Pancreas (tissue), 10 donors: ENCODE results near the gene RBPJ. TPM values are rescaled to one million over a fixed set of nuclear protein-coding genes. Genes with fewer than 3 reads are reported as not detected.
"Not testable (repeated sequence)": the region's sequence is repeated elsewhere in the genome, so short reads cannot be mapped to it uniquely, and the experiment has no call there.

Source experiments
- ATAC-seq, 4 donors: fragments of 200-7000 bp; cut with Tn5 transposase; one replicate each; pipeline versions ENCODE4 v1.8.0 to v1.9.1; 2020; ENCODE audit warnings: mild to moderate bottlenecking in 4 of 4, moderate library complexity in 4 of 4
- DNase-seq, 6 donors: peaks; one replicate each; pipeline ENCODE4 v3.0.0-alpha.2; 2020
- FAIRE-seq: peaks from 2 replicates; lab custom pipeline; 2012; peaks lifted over from hg19 to GRCh38; lab: Jason Lieb, UNC
- H3K27ac ChIP-seq, 4 donors: fragments of 200-600 bp; sonication (generic); 1 replicate in 3 of 4; 2 replicates in 1 of 4; pipeline versions ENCODE4 v1.5.0 to v1.8.0; 2020
- H3K27me3 ChIP-seq, 4 donors: fragments of 200-600 bp; one replicate each; pipeline ENCODE4 v1.8.0; 2021
- H3K36me3 ChIP-seq, 3 donors: fragments of 200-600 bp; sonication (generic) in 1 of 3; one replicate each; pipeline versions ENCODE4 v1.5.0 to v1.8.0; 2020 to 2021
- H3K4me1 ChIP-seq, 3 donors: fragments of 200-600 bp; one replicate each; pipeline ENCODE4 v1.8.0; 2021
- H3K4me3 ChIP-seq, 4 donors: fragments of 200-600 bp; sonication (generic) in 2 of 4; one replicate each; pipeline versions ENCODE4 v1.5.0 to v1.8.0; 2020 to 2021
- H3K9me3 ChIP-seq, 4 donors: fragments of 200-600 bp; one replicate each; pipeline ENCODE4 v1.8.0; 2021
- WGBS, 2 donors: extraction: QIAGEN DNeasy Blood & Tissue Kit; methylation state at CpG; one replicate each; pipeline ENCODE4 v1.1.7; 2013; 5-methylcytosine and 5-hydroxymethylcytosine counted together
- intact Hi-C, 3 donors: fragments of 100-400 bp; cut with DNase I; formaldehyde crosslinking; loops; one replicate each; pipeline versions ENCODE4 v1.11.1 to v1.14.2; 2022
- polyA plus RNA-seq, 2 donors: library from polyadenylated mRNA; stranded (reverse); fragments of 200-250 nt; gene quantifications; one replicate each; pipeline ENCODE4 v1.2.3, GENCODE V29; 2013
- total RNA-seq, 6 donors: library from RNA; stranded (reverse); fragmentation: NEBNext Ultra II Directional in 4 of 6; extraction: Animal tissue kit (Norgen Biotek cat#: 25700) in 4 of 6; gene quantifications; one replicate each; pipeline versions ENCODE4 v1.2.1 to v1.2.4, GENCODE V29; 2021 to 2023
- TF ChIP-seq, protein P1 (sequence below), 4 donors: fragments of 200-600 bp; sonication (generic) in 3 of 4; IDR thresholded peaks; one replicate each; pipeline versions ENCODE4 v1.5.0 to v1.8.0; 2021; ENCODE audit warnings: antibody characterized with exemption in 4 of 4
- donor health status: healthy with polysubstance abuse.
- donor health status: DM: no; HTN: no; CAD: no; lungs with moderate emphysema.
- donor health status: DM: no; HTN: no; CAD: no.
- donor health status: control.
- donor health status: control.
- donor health status: Bipolar disorder and iron deficiency.
- donor health status: DM: yes; HTN: yes; CAD: no.
- donor health status: DM: no; HTN: no; CAD: no.
- donor health status: DM: no; HTN: no; CAD: no.
- donor health status: DM: yes; HTN: yes; CAD: no.

RBPJ gene
- total and polyA plus RNA-seq, 8 donors, result 17.6 to 50.2 (median 24.0) TPM

DNA sequence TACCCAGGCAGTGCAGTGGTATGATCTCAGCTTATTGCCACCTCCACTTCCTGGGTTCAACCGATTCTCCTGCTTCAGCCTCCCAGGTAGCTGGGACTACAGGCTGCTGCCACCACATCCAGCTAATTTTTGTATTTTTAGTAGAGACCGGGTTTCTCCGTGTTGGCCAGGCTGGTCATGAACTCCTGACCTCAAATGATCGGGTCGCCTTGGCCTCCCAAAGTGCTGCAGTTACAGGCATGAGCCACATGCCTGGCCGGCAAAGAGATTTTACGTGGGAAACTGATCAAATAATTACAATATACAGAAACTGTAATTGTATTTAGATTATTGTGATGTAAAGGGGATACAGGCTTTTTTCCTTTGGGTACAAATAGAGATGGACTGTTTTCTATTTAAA, 33.7 kb downstream of the RBPJ start:
- WGBS, 2 donors, result 89 to 92% methylated on average over 7 of the region's 7 CpGs
- ATAC-seq, result no peak

DNA sequence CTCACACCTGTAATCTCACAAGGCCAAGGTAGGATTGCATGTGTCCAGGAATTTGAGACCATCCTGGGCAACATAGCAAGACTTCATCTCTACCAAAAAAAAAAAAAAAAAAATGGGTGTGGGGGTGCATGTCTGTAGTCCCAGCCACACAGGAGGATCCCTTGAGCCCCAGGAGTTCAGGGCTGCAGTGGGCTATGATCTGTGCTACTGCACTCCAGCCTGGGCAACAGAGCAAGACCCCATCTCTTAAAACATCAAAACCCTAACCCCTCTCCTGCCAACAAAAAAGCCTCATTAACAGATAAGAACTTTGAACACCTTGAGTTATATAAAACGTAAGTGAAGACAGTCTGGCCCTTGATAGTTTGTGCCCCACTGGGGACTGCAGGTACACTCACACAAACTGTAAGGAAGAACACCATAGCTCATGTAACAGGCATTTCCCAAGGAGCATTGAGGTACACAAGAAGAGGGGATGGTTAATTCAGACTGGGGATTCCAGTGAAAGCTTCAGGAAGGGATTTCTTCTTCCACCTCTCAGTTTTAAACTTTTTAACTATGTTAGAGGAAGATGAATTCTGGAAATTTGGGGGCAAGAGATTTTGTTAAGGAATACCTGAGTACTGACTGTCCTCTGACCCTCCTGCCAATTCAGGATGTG, 34.7 kb downstream of the RBPJ start:
- intact Hi-C loops, result no loop called here
- TF ChIP-seq, protein P1, sequence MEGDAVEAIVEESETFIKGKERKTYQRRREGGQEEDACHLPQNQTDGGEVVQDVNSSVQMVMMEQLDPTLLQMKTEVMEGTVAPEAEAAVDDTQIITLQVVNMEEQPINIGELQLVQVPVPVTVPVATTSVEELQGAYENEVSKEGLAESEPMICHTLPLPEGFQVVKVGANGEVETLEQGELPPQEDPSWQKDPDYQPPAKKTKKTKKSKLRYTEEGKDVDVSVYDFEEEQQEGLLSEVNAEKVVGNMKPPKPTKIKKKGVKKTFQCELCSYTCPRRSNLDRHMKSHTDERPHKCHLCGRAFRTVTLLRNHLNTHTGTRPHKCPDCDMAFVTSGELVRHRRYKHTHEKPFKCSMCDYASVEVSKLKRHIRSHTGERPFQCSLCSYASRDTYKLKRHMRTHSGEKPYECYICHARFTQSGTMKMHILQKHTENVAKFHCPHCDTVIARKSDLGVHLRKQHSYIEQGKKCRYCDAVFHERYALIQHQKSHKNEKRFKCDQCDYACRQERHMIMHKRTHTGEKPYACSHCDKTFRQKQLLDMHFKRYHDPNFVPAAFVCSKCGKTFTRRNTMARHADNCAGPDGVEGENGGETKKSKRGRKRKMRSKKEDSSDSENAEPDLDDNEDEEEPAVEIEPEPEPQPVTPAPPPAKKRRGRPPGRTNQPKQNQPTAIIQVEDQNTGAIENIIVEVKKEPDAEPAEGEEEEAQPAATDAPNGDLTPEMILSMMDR (IDR thresholded peaks at IDR 0.05), result no peak
- H3K4me3 ChIP-seq, result no peak overlapping the region
- H3K36me3 ChIP-seq, result no peaks in the 10 kb centered on the region
- H3K27me3 ChIP-seq, result no peaks in the 10 kb centered on the region
- ATAC-seq (peak in 1 of 4 donors; percentile 45), FAIRE-seq (no peak), DNase-seq (no peak)
- WGBS, 2 donors, result 30 to 51% methylated on average over 1 of the region's 1 CpG
- H3K4me1 ChIP-seq, result peaks cover 5 to 9% (median 7%) of the 10 kb centered on the region in 3 donors
- no peaks in the 10 kb centered on the region for H3K9me3 ChIP-seq
- H3K27ac ChIP-seq, result no peak overlapping the region

More for the DNA sequence above, 33.7 kb downstream of the RBPJ start:
- TF ChIP-seq, protein P1 (IDR thresholded peaks at IDR 0.05), result no peak
- Histone ChIP-seq H3K4me3 (no peak overlapping the region), H3K9me3 (no peaks in the 10 kb centered on the region), H3K4me1 (peaks cover 5 to 9% (median 7%) of the 10 kb centered on the region in 3 donors), H3K27me3 (no peaks in the 10 kb centered on the region), H3K36me3 (no peaks in the 10 kb centered on the region), H3K27ac (no peak overlapping the region)
- intact Hi-C loops, result no loop called here
- no peak for FAIRE-seq
- DNase-seq, result no peak

DNA sequence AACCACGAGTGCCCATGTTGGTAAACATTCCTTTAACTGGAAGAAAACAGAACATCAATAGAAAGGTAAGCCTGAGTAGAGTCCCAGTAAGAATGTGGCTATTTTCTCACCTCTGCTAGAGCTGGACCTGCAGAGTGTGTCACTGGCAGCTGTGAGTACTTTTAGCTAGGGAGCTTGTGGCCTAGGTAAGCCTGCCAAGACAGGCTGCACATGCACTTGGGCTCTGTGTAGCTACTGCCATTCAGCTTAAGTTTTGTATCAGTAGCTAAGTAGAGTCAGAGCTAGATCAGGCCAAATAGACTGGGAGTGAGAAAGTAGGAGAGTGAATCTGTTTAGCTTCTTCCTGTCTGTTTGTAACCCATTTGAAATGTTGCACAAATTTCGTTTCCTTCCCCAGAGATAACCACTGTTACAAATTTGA, 35.3 kb downstream of the RBPJ start:
- ATAC-seq (peak; percentile 77 to 89 (median 83)), FAIRE-seq (no peak), DNase-seq (peak in 2 of 6 donors; percentile 26 to 27)
- no peak overlapping the region for H3K4me3 ChIP-seq
- intact Hi-C loops, result no loop called here
- no peaks in the 10 kb centered on the region for H3K9me3 ChIP-seq
- WGBS, 2 donors, result 23 to 25% methylated on average over 2 of the region's 2 CpGs
- no peaks in the 10 kb centered on the region for H3K27me3 ChIP-seq
- H3K4me1 ChIP-seq, result peaks cover 5 to 9% (median 7%) of the 10 kb centered on the region in 3 donors
- TF ChIP-seq, protein P1 (IDR thresholded peaks at IDR 0.05), result no peak
- H3K36me3 ChIP-seq, result no peaks in the 10 kb centered on the region
- H3K27ac ChIP-seq, result no peak overlapping the region

DNA sequence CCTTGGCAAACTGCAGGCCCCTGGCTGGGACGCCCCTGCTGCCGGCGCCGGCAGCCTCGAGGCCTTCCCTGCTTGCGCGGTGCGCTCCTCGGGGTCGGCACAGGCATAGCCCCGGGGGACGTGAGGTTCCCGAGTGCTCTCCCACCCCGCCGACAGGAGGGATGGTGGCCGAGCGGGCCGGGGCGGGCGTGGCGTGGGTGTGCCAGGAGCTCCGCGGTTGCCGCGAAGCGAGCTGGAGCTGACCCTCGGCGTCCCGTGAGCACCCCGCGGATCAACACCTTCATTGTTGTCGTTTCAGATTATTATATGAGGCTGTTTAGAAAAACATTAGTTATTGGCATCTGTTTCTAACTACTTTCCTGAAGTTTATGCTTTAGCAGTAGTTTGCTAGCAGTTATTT, 38.7 kb downstream of the RBPJ start:
- WGBS, 2 donors, result 77 to 78% methylated on average over 32 of the region's 32 CpGs
- intact Hi-C loops, H3K27ac ChIP-seq, FAIRE-seq, H3K36me3 ChIP-seq, H3K4me3 ChIP-seq, H3K27me3 ChIP-seq, H3K9me3 ChIP-seq: not testable (repeated sequence)
- H3K4me1 ChIP-seq, result peaks cover 5 to 11% (median 9%) of the 10 kb centered on the region in 3 donors
- peak in 1 of 4 donors; percentile 30 for ATAC-seq
- DNase-seq, result peak in 1 of 6 donors; percentile 32

GRCh38 chr4:26360273-26360672, 39.5 kb downstream of the RBPJ start:
- no peaks in the 10 kb centered on the region for H3K9me3 ChIP-seq
- H3K36me3 ChIP-seq, result no peaks in the 10 kb centered on the region
- FAIRE-seq (no peak), ATAC-seq (no peak), DNase-seq (no peak)
- H3K4me3 ChIP-seq, result no peak overlapping the region
- H3K4me1 ChIP-seq, result peaks cover 5 to 11% (median 9%) of the 10 kb centered on the region in 3 donors
- 77 to 82% methylated on average over 4 of the region's 4 CpGs for WGBS, 2 donors
- H3K27ac ChIP-seq, result no peak overlapping the region
- H3K27me3 ChIP-seq, result no peaks in the 10 kb centered on the region
- intact Hi-C loops, result no loop called here
- TF ChIP-seq, protein P1 (IDR thresholded peaks at IDR 0.05), result no peak
